HG02885 (cell line): ENCODE results near the gene EPG5.
"Not testable (repeated sequence)": the region's sequence is repeated elsewhere in the genome, so short reads cannot be mapped to it uniquely, and the experiment has no call there.

Experiments used
- ATAC-seq: cut with Tn5 transposase; IDR thresholded peaks from one replicate; pipeline ENCODE4 v1.9.1; 2021; ENCODE audit warnings: mild to moderate bottlenecking; ENCODE audit not compliant: unreplicated experiment, poor library complexity

The EPG5 gene

DNA sequence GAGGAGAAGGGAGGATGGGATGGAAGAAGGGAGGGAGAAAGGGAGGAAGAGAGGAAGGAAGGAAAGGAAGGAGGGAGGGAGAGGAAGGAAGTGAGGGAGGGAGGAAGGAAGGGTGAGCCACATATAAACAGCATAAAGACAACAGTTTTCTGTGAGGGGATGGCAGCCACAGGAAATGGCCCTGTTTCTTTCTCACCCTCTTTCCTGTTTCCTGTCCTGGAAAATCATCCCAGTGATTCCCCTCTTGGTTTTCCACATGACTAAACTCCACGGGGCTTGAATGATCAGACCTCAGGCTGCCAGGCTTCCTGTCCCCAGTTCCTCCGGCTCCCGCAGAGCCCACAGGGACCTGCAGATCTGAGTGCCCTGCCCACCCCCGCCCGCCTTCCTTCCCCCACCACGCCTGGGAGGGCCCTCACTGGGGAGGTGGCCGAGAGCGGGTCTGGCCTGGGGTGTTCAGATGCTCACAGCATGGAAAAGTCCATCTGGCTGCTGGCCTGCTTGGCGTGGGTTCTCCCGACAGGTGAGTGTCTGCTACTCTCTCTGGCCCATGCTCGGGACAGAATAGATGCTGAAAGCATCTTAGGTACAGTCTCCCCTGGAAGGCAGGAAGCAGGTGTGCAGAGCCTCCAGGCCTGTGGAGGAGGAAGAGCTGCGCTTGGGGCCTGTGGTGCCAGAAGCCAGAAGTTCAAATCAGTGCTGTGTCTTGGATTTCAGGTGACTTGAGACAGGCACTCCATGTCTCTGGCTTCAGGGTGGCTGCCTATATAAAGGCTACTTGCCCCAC is 141.7 kb downstream of the EPG5 start, which contains the start of gene SIGLEC15:
Gene SIGLEC15 (plus strand): TSS at position 418 of the 787 bp plus-strand sequence. CDS start 54 bp downstream, at position 472.
- ATAC-seq: no peak

DNA sequence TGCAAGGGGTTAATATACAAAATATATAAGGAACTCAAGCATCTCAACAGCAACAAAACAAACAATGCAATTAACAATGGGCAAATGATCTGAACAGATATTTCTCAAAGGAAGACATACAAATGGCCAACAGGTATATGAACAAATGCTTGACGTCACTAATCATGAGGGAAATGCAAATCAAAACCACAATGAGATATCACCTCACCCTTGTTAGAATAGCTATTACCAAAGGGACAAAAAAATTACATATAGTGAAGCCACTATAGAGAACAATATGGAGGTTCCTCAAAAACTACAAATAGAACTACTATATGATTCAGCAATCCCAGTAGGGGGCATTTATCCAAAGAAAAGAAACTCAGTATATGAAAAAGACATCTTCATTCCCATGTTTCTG is 145.4 kb downstream of the EPG5 start:
- no peak for ATAC-seq

DNA sequence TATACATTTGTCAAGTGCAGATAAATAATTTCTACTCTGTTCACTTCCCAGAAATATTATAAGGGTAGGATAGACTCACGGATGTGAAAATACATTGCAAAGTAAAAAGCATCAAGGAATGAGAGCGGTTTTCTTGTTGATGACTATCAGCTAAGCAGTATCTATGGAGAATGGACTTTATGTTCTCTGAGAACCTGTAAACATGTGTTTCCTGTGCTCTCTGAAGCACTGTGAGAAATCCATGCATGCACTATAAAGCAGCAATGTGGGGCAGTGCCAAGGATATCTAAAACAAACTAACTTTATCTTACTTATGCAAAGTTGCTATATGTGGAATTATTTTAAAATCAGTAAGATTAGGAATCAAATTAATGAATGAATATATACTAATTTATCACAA is 146.1 kb downstream of the EPG5 start:
- no peak for ATAC-seq

DNA sequence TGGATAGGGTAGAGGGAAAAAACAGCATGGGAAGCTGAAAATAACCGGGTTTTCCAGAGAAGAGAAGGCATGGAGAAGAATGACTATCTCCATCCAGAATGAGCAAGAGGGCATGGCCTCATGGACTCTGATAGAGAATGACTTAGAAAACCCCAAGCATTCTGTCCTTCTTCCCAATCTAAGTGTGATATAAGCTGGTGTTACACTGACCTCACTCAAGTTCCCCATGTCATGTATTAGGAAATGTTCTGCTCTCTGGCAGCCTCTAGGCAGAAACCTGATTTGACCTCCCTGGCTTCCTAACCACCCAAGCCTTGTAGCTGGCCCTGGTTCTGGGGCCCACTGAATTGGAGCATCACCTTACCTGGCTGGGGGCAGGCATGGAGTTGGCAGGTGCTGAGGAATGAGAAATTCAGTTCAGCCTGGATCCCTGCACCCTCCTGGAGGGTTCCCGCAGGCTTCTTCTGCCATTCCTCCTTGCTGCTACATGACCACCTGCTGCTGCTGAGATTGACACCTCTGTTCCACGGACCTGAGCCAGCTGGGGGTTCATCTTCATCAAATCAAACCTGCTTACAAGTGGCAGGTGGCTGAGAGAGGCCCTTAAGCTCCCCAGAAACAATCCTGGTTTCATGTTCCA is 146.9 kb downstream of the EPG5 start:
- ATAC-seq: no peak

DNA sequence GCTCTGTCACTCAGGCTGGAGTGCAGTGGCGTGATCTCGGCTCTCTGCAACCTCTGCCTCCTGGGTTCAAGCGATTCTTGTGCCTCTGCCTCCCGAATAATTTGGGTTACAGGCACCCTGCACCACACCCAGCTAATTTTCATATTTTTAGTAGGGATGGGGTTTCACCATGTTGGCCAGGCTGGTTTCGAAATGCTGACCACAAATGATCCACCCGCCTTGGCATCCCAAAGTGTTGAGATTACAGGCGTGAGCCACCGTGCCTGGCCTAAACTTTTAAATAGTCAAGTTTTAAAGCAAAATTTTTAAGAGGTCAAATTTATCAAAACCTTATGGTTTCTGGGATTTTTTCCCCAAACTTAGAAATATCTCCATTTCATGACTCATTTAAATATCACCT is 148.4 kb downstream of the EPG5 start:
- ATAC-seq: not testable (repeated sequence)

DNA sequence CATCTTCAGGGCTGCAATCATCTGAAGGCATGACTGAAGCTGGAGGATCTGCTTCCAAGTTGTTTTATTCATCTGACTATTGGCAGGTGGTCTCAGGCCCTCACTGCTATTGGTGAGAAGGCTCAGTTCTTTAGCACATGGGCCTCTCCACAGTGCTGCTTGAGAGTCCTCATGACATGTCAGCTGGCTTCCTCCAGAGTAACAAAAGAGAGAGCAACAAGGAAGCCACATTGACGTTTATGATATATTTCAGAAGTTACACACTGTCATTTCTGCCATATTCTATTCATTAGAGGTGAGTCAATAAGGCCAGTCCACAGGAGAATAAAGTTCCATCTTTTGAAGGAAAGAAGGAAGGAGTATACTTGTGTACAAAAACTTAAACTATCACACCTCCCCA is 149.6 kb downstream of the EPG5 start:
- no peak for ATAC-seq

DNA sequence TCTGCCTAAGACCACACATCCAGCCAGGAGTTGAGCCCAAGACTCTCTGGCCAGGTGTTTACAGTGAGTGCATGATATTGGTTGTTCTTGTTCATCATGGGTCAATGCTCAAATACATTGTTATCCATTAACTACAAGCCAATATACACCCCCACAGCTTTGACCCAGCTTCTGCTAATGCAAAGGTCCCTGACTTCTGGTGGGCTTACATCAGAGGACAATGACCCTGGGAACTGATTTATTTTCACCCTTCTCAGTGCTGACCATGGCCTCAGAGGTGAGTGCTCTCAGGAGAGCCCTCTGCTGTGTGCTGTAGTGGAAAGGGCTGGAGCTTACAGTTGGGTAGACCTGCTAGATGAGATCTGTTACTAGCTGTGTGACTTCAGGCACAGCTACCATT is 152.4 kb downstream of the EPG5 start:
- not testable (repeated sequence) for ATAC-seq

DNA sequence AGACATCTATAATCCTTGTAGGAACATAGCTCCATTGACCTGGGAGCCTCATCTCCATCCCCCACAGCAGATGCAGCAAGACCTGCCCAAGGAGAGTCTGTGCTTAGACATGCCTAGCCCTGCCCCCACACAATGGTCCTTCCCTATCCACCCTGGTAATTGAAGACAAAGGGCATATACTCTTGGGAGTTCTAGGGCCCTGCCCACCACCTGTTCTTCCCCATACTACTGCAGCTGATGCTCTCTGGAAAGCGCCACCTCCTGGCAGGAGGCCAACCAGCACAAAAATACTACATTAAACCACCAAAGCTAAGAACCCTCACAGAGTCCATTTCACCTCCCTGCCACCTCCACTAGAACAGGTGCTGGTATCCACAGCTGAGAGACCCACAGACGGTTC is 160.0 kb downstream of the EPG5 start:
- ATAC-seq: not testable (repeated sequence)

DNA sequence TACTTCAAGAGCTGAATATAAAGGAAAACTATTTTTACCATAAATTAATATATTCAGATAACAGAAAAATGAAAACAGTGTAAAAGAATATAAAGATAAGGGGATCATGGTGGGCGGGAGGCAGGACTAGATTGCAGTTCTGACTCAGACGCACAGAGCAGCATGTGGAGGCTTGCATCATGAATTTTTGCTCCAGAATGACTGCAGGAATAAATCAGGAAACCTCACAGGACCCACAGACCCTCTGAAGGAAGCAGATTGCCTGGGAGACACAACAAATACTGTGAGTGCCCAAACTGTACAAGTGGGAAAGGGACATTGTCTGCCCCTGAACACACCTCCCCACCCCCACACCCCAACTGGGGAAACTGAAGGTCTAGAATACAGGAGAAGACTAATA is 160.9 kb downstream of the EPG5 start:
- ATAC-seq: no peak

DNA sequence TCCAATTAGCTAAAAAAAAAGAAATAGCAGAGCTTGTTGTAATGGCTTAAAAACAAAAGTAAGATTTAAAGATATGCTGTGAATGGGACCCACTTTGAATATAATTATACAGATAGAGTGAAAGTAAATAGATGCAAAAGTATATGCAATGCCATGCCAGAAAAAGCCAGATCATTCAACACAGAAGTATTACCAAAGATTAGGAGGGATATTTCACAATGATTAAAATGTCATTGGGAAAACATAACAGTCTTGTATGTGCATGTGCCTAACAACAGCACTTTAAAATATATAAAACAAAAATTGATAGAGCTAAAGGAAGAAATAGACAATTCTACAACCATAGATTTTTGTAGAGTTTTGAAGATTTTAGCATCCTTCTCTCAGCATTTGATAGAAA is 161.6 kb downstream of the EPG5 start:
- ATAC-seq: no peak

DNA sequence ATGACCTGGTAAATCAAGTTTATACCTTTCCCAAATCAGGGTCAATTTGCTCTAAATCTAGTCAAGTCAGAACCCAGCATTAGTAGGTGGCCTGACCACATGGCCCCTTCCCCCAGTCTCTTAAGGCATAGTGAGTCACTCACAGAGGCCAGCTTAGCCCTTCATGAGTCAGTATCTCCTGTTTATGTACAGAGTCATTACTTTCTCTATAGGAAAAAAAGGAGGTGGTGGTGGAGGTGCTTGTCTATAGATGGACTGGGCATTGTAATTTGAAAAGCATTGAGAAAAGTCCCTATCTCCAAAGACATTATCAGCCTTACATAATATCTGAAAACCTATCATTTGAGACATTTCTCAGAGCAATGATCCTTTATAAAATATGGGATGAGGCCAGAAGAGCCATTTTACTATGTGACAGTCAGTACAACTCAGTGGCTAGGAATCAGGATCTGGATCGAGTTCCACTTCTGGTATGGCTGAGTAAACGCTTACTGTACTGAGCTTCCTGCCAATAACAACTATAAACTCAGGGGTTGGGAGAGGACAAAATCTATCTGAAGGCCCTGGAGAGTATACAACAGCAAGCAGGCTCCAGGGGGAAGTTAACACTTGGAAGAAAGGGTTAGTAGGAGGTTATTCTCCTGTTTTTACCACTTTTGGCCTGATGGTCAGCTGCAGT is 164.2 kb downstream of the EPG5 start:
- no peak for ATAC-seq

DNA sequence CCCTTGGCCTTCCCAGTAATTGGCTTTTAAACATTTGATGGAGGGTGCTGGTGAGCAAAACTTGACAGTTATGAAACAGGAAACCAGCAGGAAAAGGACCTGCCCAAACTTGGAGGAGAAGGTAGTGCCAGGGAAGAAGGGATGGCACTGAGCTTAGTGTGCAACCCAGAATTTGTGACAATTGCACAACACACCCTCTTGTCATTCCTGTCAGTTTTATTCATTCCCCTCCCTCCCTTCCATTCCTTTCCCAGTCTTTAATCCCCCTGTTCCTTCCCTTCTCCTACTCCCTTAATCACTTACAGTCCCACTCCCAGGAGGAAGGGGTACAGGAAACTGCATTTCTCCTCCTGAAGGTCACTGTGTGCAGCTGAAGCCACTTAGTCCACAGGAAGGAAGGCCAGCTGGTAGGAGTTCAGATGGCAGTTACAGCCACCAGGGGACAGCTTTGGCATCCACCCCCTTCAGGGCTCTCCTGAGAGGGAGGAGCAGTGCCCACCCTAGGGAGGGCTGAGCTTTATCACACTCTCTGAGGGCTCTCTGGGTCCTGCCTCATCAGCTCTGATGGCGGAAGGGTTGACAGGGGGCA is 165.6 kb downstream of the EPG5 start:
- ATAC-seq: no peak
